Measurements from ENCODE around the gene SKAP2. TPM values are rescaled to one million over a fixed set of nuclear protein-coding genes. Genes with fewer than 3 reads are reported as not detected.

SKAP2 gene
- total RNA-seq, 1 experiment from 2014 or later, result 30.7 TPM

DNA sequence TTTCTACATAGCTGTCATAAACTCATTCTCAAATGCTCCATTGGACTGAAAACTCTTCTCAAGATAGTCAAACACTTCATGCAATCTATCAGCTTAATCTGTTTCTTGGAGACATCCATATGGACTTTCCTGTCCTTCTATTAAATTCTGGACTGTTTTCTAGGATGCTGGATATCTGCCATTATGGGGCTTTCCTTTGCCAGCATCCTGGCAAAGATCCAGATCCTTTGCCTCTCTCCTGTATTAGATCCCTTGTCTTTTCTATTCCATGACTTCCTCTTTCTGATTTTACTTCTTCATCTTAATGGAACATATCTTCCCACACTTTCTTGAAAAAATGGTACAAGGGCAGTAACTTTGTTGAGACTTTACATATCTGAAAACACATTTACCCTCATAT lies 35.9 kb upstream of the SKAP2 start (continued):
- TF ChIP-seq FOSL1 (IDR thresholded peaks at IDR 0.05; ENCODE audit: low read depth) (no peak), MAX (IDR thresholded peaks at IDR 0.05) (no peak), CBX3 (IDR thresholded peaks at IDR 0.05; ENCODE audit: low read depth) (no peak), JUND (IDR thresholded peaks at IDR 0.05) (no peak), POLR2AphosphoS5 (IDR thresholded peaks at IDR 0.05; ENCODE audit: low read depth, low read length) (no peak), ZFX (IDR thresholded peaks at IDR 0.05) (no peak), SIN3A (IDR thresholded peaks at IDR 0.05; ENCODE audit: low read depth) (no peak)

DNA sequence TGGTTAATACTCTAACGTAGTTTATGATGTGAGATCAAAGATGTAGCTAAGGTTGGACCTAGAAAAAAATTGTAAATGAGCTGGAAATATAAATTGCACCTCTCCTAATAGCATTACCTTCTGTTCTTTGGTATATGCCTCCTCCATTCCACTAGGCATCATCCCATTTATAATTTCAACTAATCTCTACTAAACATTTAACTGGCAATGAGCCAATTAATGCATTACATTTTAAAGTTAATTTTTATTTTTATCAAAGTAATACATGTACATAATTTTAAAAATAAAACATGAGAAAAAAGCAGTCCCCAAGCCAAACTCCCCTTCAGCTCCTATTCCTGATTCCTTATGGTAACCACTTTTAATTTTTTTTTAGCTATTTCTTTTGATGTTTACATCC lies 35.1 kb upstream of the SKAP2 start:
- DNase-seq (ENCODE audit: low read depth, low spot score) (no peak), ATAC-seq (no peak)
- no peaks in the 10 kb centered on the region for H3K79me2 ChIP-seq (ENCODE audit: insufficient read depth, low read length)
- H3K9me2 ChIP-seq (ENCODE audit: insufficient read depth), result no peaks in the 10 kb centered on the region
- no peaks in the 10 kb centered on the region for H3K4me1 ChIP-seq (ENCODE audit: control insufficient read depth in 1 of 2, insufficient read depth in 2 of 2, low read length in 2 of 2)
- ChIA-PET POLR2A (no interaction called here), CTCF (no interaction called here), RAD21 (ENCODE audit: low non-redundant PET in 1 of 2, low total read pairs in 2 of 2, uncharacterized antibody in 2 of 2, unreplicated experiment in 2 of 2) (no interaction called here)
- H3K9me3 ChIP-seq (ENCODE audit: control insufficient read depth in 1 of 2, insufficient read depth in 1 of 2, low read depth in 1 of 2, low read length in 2 of 2), result no peaks in the 10 kb centered on the region
- H3K36me3 ChIP-seq (ENCODE audit: control insufficient read depth in 1 of 2, insufficient read depth in 2 of 2, low read length in 2 of 2), result no peaks in the 10 kb centered on the region
- no peak overlapping the region for H3K4me2 ChIP-seq (ENCODE audit: low read length)
- H3K27me3 ChIP-seq (ENCODE audit: insufficient read depth, low read length), result no peaks in the 10 kb centered on the region
- no peak overlapping the region for H3K9ac ChIP-seq (ENCODE audit: low read length)
- no peak overlapping the region for H3K27ac ChIP-seq (ENCODE audit: low read depth, low read length)
- no peak overlapping the region for H2AFZ ChIP-seq (ENCODE audit: low read depth, low read length, poor library complexity, severe bottlenecking)
- intact Hi-C loops (cut with micrococcal nuclease), result no loop called here
- no peaks in the 10 kb centered on the region for H4K20me1 ChIP-seq (ENCODE audit: insufficient read depth)
- H3K4me3 ChIP-seq (replicated peaks in 1 of 2; ENCODE audit: low read depth in 1 of 2, low read length in 2 of 2), result no peak overlapping the region
- BruUV-seq (replicated peaks), result no TSS peak
- TF ChIP-seq ZNF274 (IDR thresholded peaks at IDR 0.05; ENCODE audit: low read depth, low read length), result no peak
- TF ChIP-seq ATF3 (IDR thresholded peaks at IDR 0.05), result no peak
- TF ChIP-seq CBX3 (IDR thresholded peaks at IDR 0.05; ENCODE audit: low read depth), result no peak
- TF ChIP-seq, protein P1, sequence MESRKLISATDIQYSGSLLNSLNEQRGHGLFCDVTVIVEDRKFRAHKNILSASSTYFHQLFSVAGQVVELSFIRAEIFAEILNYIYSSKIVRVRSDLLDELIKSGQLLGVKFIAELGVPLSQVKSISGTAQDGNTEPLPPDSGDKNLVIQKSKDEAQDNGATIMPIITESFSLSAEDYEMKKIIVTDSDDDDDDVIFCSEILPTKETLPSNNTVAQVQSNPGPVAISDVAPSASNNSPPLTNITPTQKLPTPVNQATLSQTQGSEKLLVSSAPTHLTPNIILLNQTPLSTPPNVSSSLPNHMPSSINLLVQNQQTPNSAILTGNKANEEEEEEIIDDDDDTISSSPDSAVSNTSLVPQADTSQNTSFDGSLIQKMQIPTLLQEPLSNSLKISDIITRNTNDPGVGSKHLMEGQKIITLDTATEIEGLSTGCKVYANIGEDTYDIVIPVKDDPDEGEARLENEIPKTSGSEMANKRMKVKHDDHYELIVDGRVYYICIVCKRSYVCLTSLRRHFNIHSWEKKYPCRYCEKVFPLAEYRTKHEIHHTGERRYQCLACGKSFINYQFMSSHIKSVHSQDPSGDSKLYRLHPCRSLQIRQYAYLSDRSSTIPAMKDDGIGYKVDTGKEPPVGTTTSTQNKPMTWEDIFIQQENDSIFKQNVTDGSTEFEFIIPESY (IDR thresholded peaks at IDR 0.05; ENCODE audit: extremely low read depth, insufficient replicate concordance, low read length), result no peak
- TF ChIP-seq EZH2phosphoT487 (IDR thresholded peaks at IDR 0.05; ENCODE audit: borderline replicate concordance), result no peak
- TF ChIP-seq RAD21 (IDR thresholded peaks at IDR 0.05; ENCODE audit: low read depth), result no peak
- no peak for TF ChIP-seq TCF7L2 (IDR thresholded peaks at IDR 0.05; ENCODE audit: borderline replicate concordance, extremely low read depth, insufficient read depth, insufficient read length)
- no peak for TF ChIP-seq MAX (IDR thresholded peaks at IDR 0.05)
- no peak for TF ChIP-seq EZH2 (IDR thresholded peaks at IDR 0.05)
- no peak for TF ChIP-seq ELF1 (IDR thresholded peaks at IDR 0.05; ENCODE audit: borderline replicate concordance, low read depth)
- TF ChIP-seq YY1 (IDR thresholded peaks at IDR 0.05; ENCODE audit: extremely low read depth, insufficient replicate concordance, low read depth, low read length), result no peak
- TF ChIP-seq, protein P2, sequence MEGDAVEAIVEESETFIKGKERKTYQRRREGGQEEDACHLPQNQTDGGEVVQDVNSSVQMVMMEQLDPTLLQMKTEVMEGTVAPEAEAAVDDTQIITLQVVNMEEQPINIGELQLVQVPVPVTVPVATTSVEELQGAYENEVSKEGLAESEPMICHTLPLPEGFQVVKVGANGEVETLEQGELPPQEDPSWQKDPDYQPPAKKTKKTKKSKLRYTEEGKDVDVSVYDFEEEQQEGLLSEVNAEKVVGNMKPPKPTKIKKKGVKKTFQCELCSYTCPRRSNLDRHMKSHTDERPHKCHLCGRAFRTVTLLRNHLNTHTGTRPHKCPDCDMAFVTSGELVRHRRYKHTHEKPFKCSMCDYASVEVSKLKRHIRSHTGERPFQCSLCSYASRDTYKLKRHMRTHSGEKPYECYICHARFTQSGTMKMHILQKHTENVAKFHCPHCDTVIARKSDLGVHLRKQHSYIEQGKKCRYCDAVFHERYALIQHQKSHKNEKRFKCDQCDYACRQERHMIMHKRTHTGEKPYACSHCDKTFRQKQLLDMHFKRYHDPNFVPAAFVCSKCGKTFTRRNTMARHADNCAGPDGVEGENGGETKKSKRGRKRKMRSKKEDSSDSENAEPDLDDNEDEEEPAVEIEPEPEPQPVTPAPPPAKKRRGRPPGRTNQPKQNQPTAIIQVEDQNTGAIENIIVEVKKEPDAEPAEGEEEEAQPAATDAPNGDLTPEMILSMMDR (IDR thresholded peaks at IDR 0.05 in 2 of 3, conservative IDR thresholded peaks at IDR 0.05 in 1 of 3; ENCODE audit: borderline replicate concordance in 1 of 3, insufficient read depth in 1 of 3, low read depth in 2 of 3, low read length in 2 of 3), result no peak
- TF ChIP-seq JUND (IDR thresholded peaks at IDR 0.05), result no peak
- TF ChIP-seq SIN3A (IDR thresholded peaks at IDR 0.05; ENCODE audit: low read depth), result no peak
- no peak for TF ChIP-seq CEBPB (IDR thresholded peaks at IDR 0.05; ENCODE audit: low read depth)
- no peak for TF ChIP-seq ZFX (IDR thresholded peaks at IDR 0.05)
